HUES64 (cell line): ENCODE data around the gene GPN3.
"Not testable (repeated sequence)": the region's sequence is repeated elsewhere in the genome, so short reads cannot be mapped to it uniquely, and the experiment has no call there.

Experiments
- H3K27ac ChIP-seq: 2 replicates; pipeline ENCODE4 v1.7.0; 2013; ENCODE audit warnings: low read depth, low read length, inconsistent platforms
- H3K27me3 ChIP-seq: 2 replicates; pipeline ENCODE4 v1.6.1; 2013; ENCODE audit warnings: mild to moderate bottlenecking, low read length; ENCODE audit not compliant: insufficient read depth
- H3K36me3 ChIP-seq: 2 replicates; pipeline ENCODE4 v1.6.1; 2013; ENCODE audit warnings: mild to moderate bottlenecking, low read length; ENCODE audit not compliant: insufficient read depth
- H3K4me1 ChIP-seq: 2 replicates; pipeline ENCODE4 v1.6.1; 2013; ENCODE audit warnings: mild to moderate bottlenecking, low read length, moderate library complexity; ENCODE audit not compliant: insufficient read depth
- H3K4me3 ChIP-seq: 2 replicates; pipeline ENCODE4 v1.5.1; 2013; ENCODE audit warnings: mild to moderate bottlenecking, low read length, moderate library complexity
- H3K9ac ChIP-seq: 2 replicates; pipeline ENCODE4 v1.6.1; 2013; ENCODE audit warnings: mild to moderate bottlenecking, low read depth, low read length
- H3K9me3 ChIP-seq: 2 replicates; pipeline ENCODE4 v1.6.1; 2013; ENCODE audit warnings: low read depth, low read length; ENCODE audit not compliant: insufficient read depth
- WGBS: fragments of 150-250, 120-280 bp; methylation state at CpG from one replicate; pipeline ENCODE4 v1.1.7; 2013; ENCODE audit warnings: missing lambda C conversion rate; 5-methylcytosine and 5-hydroxymethylcytosine counted together

The GPN3 gene

GRCh38 chr12:110436231-110436630 lies 31.8 kb downstream of the GPN3 start:
- 100% methylated on average over 1 of the region's 2 CpGs for WGBS
- Histone ChIP-seq H3K27ac (no peak overlapping the region), H3K4me3 (no peak overlapping the region), H3K36me3 (peaks cover 46% of the 10 kb centered on the region), H3K9ac (no peak overlapping the region), H3K9me3 (no peaks in the 10 kb centered on the region), H3K27me3 (no peaks in the 10 kb centered on the region), H3K4me1 (no peaks in the 10 kb centered on the region)

GRCh38 chr12:110431957-110432587 lies 36.0 kb downstream of the GPN3 start:
- Histone ChIP-seq H3K27ac (no peak overlapping the region), H3K9ac (no peak overlapping the region), H3K4me3 (peak overlapping the region; percentile 69), H3K27me3 (no peaks in the 10 kb centered on the region), H3K4me1 (no peaks in the 10 kb centered on the region), H3K36me3 (peaks cover 22% of the 10 kb centered on the region), H3K9me3 (no peaks in the 10 kb centered on the region)
- 89% methylated on average over 9 of the region's 12 CpGs for WGBS

GRCh38 chr12:110429676-110430075 lies 38.4 kb downstream of the GPN3 start:
- 96% methylated on average over 15 of the region's 15 CpGs for WGBS
- not testable (repeated sequence) for H3K4me3 ChIP-seq, H3K27ac ChIP-seq, H3K9ac ChIP-seq, H3K27me3 ChIP-seq, H3K36me3 ChIP-seq, H3K9me3 ChIP-seq, H3K4me1 ChIP-seq

- H3K4me1 ChIP-seq, result peaks cover 8% of the 10 kb centered on the region; the same call in 1 of the 2 replicates
- H3K4me3 ChIP-seq, result no peak overlapping the region
- no peaks in the 10 kb centered on the region for H3K9me3 ChIP-seq
- H3K27ac ChIP-seq, result no peak overlapping the region
- no peak overlapping the region for H3K9ac ChIP-seq
- WGBS, result 81% methylated on average over 3 of the region's 3 CpGs
- no peaks in the 10 kb centered on the region for H3K36me3 ChIP-seq
- no peaks in the 10 kb centered on the region for H3K27me3 ChIP-seq
Measured at GRCh38 chr12:110426406-110426805, 41.7 kb downstream of the GPN3 start.

- Histone ChIP-seq H3K27me3 (no peaks in the 10 kb centered on the region), H3K9me3 (no peaks in the 10 kb centered on the region), H3K27ac (no peak overlapping the region), H3K36me3 (no peaks in the 10 kb centered on the region), H3K9ac (no peak overlapping the region), H3K4me1 (peaks cover 8% of the 10 kb centered on the region; the same call in 1 of the 2 replicates), H3K4me3 (no peak overlapping the region)
- WGBS, result 75% methylated on average over 3 of the region's 3 CpGs
Measured at GRCh38 chr12:110424237-110424636, 43.8 kb downstream of the GPN3 start.

GRCh38 chr12:110421701-110422100 lies 46.4 kb downstream of the GPN3 start:
- Histone ChIP-seq H3K27me3 (no peaks in the 10 kb centered on the region), H3K9me3 (no peaks in the 10 kb centered on the region), H3K9ac (no peak overlapping the region), H3K27ac (no peak overlapping the region), H3K36me3 (no peaks in the 10 kb centered on the region), H3K4me1 (peaks cover 8% of the 10 kb centered on the region; the same call in 1 of the 2 replicates), H3K4me3 (no peak overlapping the region)
- 73% methylated on average over 4 of the region's 4 CpGs for WGBS

- Histone ChIP-seq H3K36me3 (no peaks in the 10 kb centered on the region), H3K4me1 (peaks cover 8% of the 10 kb centered on the region; the same call in 1 of the 2 replicates), H3K4me3 (no peak overlapping the region), H3K27ac (no peak overlapping the region), H3K9ac (no peak overlapping the region), H3K27me3 (no peaks in the 10 kb centered on the region), H3K9me3 (no peaks in the 10 kb centered on the region)
- WGBS, result 65% methylated on average over 3 of the region's 3 CpGs
Measured at GRCh38 chr12:110421159-110421661, 46.8 kb downstream of the GPN3 start.

GRCh38 chr12:110420644-110421043 lies 47.4 kb downstream of the GPN3 start:
- not testable (repeated sequence) for H3K27ac ChIP-seq, H3K4me3 ChIP-seq, H3K36me3 ChIP-seq, H3K9ac ChIP-seq, H3K9me3 ChIP-seq, H3K4me1 ChIP-seq, H3K27me3 ChIP-seq
- WGBS, result 94% methylated on average over 1 of the region's 1 CpG

GRCh38 chr12:110417113-110417512 lies 50.9 kb downstream of the GPN3 start:
- not testable (repeated sequence) for H3K9me3 ChIP-seq, H3K27me3 ChIP-seq, H3K4me1 ChIP-seq, H3K4me3 ChIP-seq, H3K9ac ChIP-seq, H3K36me3 ChIP-seq, H3K27ac ChIP-seq
- WGBS, result 94% methylated on average over 3 of the region's 3 CpGs

- H3K4me3 ChIP-seq, H3K27ac ChIP-seq, H3K27me3 ChIP-seq, H3K4me1 ChIP-seq, H3K9ac ChIP-seq, H3K36me3 ChIP-seq, H3K9me3 ChIP-seq: not testable (repeated sequence)
- 92% methylated on average over 6 of the region's 6 CpGs for WGBS
Measured at GRCh38 chr12:110410086-110410485, 58.0 kb downstream of the GPN3 start.

- not testable (repeated sequence) for H3K27ac ChIP-seq, H3K9me3 ChIP-seq
- 95% methylated on average over 16 of the region's 16 CpGs for WGBS
Measured at GRCh38 chr12:110405126-110405662, 62.9 kb downstream of the GPN3 start.

More at GRCh38 chr12:110405126-110405662, 62.9 kb downstream of the GPN3 start:
- not testable (repeated sequence) for H3K27me3 ChIP-seq, H3K4me3 ChIP-seq, H3K9ac ChIP-seq, H3K4me1 ChIP-seq
- H3K36me3 ChIP-seq, result peaks cover 17% of the 10 kb centered on the region
